B cell (primary cell): ENCODE measurements around the gene CES4A. TPM values are rescaled to one million over a fixed set of nuclear protein-coding genes. Genes with fewer than 3 reads are reported as not detected.

Experiments
- ATAC-seq: fragments of 200-7000 bp; cut with Tn5 transposase; one replicate; pipeline ENCODE4 v1.10.0; 2021; ENCODE audit warnings: low read depth, mild to moderate bottlenecking, moderate number of reproducible peaks, moderate library complexity
- CTCF ChIA-PET: fragments of 350-600 bp; sonication (Branson Sonifier 250); formaldehyde crosslinking; loops from one replicate; lab custom pipeline; 2021; ENCODE audit warnings: antibody characterized with exemption, inconsistent platforms; lab: Charles Lee
- POLR2A ChIA-PET: fragments of 350-600 bp; sonication (Branson Sonifier 250); formaldehyde crosslinking; loops from one replicate; lab custom pipeline; 2021; ENCODE audit warnings: antibody characterized with exemption; lab: Charles Lee
- DNase-seq: peaks from one replicate; pipeline ENCODE4 v3.0.0; 2013
- H2AFZ ChIP-seq: 2 replicates; pipeline ENCODE4 v1.6.1; 2012; ENCODE audit warnings: mild to moderate bottlenecking, low read depth, low read length; ENCODE audit not compliant: insufficient read depth, poor library complexity, severe bottlenecking
- H3K27ac ChIP-seq, 2 donors: 1 replicate in 1 of 2; 2 replicates in 1 of 2; pipeline ENCODE4 v1.5.1; 2012 to 2013; ENCODE audit warnings: low read length in 2 of 2, mild to moderate bottlenecking in 2 of 2, moderate library complexity in 1 of 2
- H3K27me3 ChIP-seq, 4 experiments: fragments of 200-600 bp in 1 of 4; sonication (generic) in 1 of 4; replicated peaks in 1 of 4; 1 replicate in 2 of 4; 2 replicates in 2 of 4; pipeline versions ENCODE4 v1.6.1 to v1.7.0; 2013 to 2016; ENCODE audit warnings: low read length in 3 of 4, mild to moderate bottlenecking in 2 of 4, mixed read lengths in 1 of 4, moderate library complexity in 1 of 4; ENCODE audit not compliant: insufficient read depth in 4 of 4, control insufficient read depth in 3 of 4; ENCODE audit errors: control extremely low read depth in 1 of 4
- H3K36me3 ChIP-seq, 2 experiments: replicated peaks in 1 of 2; 1 replicate in 1 of 2; 2 replicates in 1 of 2; pipeline versions ENCODE4 v1.6.1 to v1.7.1; 2013; ENCODE audit warnings: low read length in 1 of 2; ENCODE audit not compliant: insufficient read depth in 2 of 2, control insufficient read depth in 1 of 2; ENCODE audit errors: control extremely low read depth in 1 of 2, extremely low read depth in 1 of 2
- H3K4me1 ChIP-seq, 2 donors: fragments of 200-600 bp in 1 of 2; sonication (generic) in 1 of 2; 1 replicate in 1 of 2; 2 replicates in 1 of 2; pipeline versions ENCODE4 v1.5.1 to v1.6.1; 2013 to 2017; ENCODE audit warnings: low read length in 2 of 2; ENCODE audit not compliant: control insufficient read depth in 2 of 2, insufficient read depth in 2 of 2
- H3K4me2 ChIP-seq: replicated peaks from 2 replicates; pipeline ENCODE3; 2012; ENCODE audit warnings: mild to moderate bottlenecking, low read depth, low read length; ENCODE audit not compliant: poor library complexity, severe bottlenecking
- H3K4me3 ChIP-seq, 5 experiments: fragments of 200-600 bp in 1 of 5; sonication (generic) in 1 of 5; 1 replicate in 3 of 5; 2 replicates in 2 of 5; pipeline versions ENCODE4 v1.5.1 to v1.7.0; 2011 to 2016; ENCODE audit warnings: low read length in 4 of 5, mild to moderate bottlenecking in 4 of 5, low read depth in 2 of 5, control low read depth in 1 of 5, moderate library complexity in 1 of 5; ENCODE audit not compliant: insufficient read depth in 1 of 5; ENCODE audit errors: control extremely low read depth in 1 of 5, extremely low read depth in 1 of 5
- H3K79me2 ChIP-seq: fragments of 200-600 bp; sonication (generic); one replicate; pipeline ENCODE4 v1.6.0; 2016; ENCODE audit warnings: low read length; ENCODE audit not compliant: control insufficient read depth, insufficient read depth
- H3K9ac ChIP-seq: fragments of 200-600 bp; sonication (generic); 2 replicates; pipeline ENCODE4 v1.6.1; 2017; ENCODE audit warnings: mild to moderate bottlenecking, low read length, moderate library complexity
- H3K9me3 ChIP-seq, 3 donors: one replicate each; pipeline versions ENCODE4 v1.6.1 to v1.7.1; 2013; ENCODE audit warnings: low read length in 2 of 3; ENCODE audit not compliant: control insufficient read depth in 2 of 3, insufficient read depth in 1 of 3; ENCODE audit errors: control extremely low read depth in 1 of 3
- H4K20me1 ChIP-seq: 2 replicates; pipeline ENCODE4 v1.6.0; 2012; ENCODE audit warnings: mild to moderate bottlenecking, low read length; ENCODE audit not compliant: insufficient read depth, control insufficient read depth, poor library complexity, severe bottlenecking
- H3K27ac Mint-ChIP-seq: one replicate; pipeline ENCODE4 v1.8.0; 2021; ENCODE audit warnings: mixed read lengths
- H3K27me3 Mint-ChIP-seq: one replicate; pipeline ENCODE4 v1.8.0; 2021; ENCODE audit warnings: mixed read lengths
- H3K4me1 Mint-ChIP-seq: one replicate; pipeline ENCODE4 v1.8.0; 2021; ENCODE audit warnings: mixed read lengths
- H3K4me3 Mint-ChIP-seq: one replicate; pipeline ENCODE4 v1.8.0; 2021; ENCODE audit warnings: mixed read lengths
- H3K9me3 Mint-ChIP-seq: one replicate; pipeline ENCODE4 v1.8.0; 2022; ENCODE audit warnings: mixed read lengths; ENCODE audit not compliant: insufficient read depth
- CTCF ChIP-seq: fragments of 200-600 bp; IDR thresholded peaks from one replicate; pipeline ENCODE4 v1.8.0; 2022; ENCODE audit warnings: antibody characterized with exemption, mild to moderate bottlenecking
- EZH2 ChIP-seq: IDR thresholded peaks from 2 replicates; pipeline ENCODE4 v1.6.1; 2012; ENCODE audit warnings: borderline replicate concordance, low read depth, mild to moderate bottlenecking, moderate library complexity, low read length; ENCODE audit not compliant: insufficient read depth, poor library complexity, severe bottlenecking
- WGBS: methylation state at CpG from one replicate; pipeline ENCODE4 v1.1.5; 2013; ENCODE audit warnings: missing lambda C conversion rate; ENCODE audit not compliant: insufficient coverage; 5-methylcytosine and 5-hydroxymethylcytosine counted together
- intact Hi-C: fragments of 100-400 bp; cut with micrococcal nuclease; formaldehyde crosslinking; loops from one replicate; pipeline ENCODE4 v1.10.0; 2022
- polyA plus RNA-seq: library from polyadenylated mRNA; depleted of rRNA; stranded (reverse); fragments of >200 nt; gene quantifications from 2 replicates; pipeline ENCODE4 v1.2.3, GENCODE V29; 2012
- total RNA-seq, 2 donors: library from RNA; stranded (reverse); fragments of 120-200 nt in 1 of 2; gene quantifications; 1 replicate in 1 of 2; 2 replicates in 1 of 2; pipeline versions ENCODE4 v1.2.3 to v1.2.4, GENCODE V29; 2013 to 2022

CES4A gene
- total and polyA plus RNA-seq, 2 donors (not counting 1 experiment from before 2014, with no cell fraction given): 8.4 to 17.3 TPM

GRCh38 chr16:66950971-66951790, 37.2 kb upstream of the CES4A start:
- WGBS: 92% methylated on average over 2 of the region's 4 CpGs
- Histone ChIP-seq H3K27me3 (peaks cover 0 to 39% (median 22%) of the 10 kb centered on the region in 4 experiments), H3K36me3 (no peaks in the 10 kb centered on the region), H3K9ac (no peak overlapping the region), H3K4me3 (no peak overlapping the region), H3K79me2 (no peaks in the 10 kb centered on the region), H3K4me2 (no peak overlapping the region), H3K27ac (no peak overlapping the region), H3K4me1 (peaks cover 15 to 26% of the 10 kb centered on the region in 2 donors), H2AFZ (no peak overlapping the region), H4K20me1 (no peaks in the 10 kb centered on the region), H3K9me3 (peaks cover 0 to 12% (median 0%) of the 10 kb centered on the region in 3 donors)
- POLR2A ChIA-PET: no interaction called here
- no peaks in the 10 kb centered on the region for H3K9me3 Mint-ChIP-seq
- intact Hi-C loops: no loop called here
- no peak for DNase-seq
- H3K27ac Mint-ChIP-seq: no peak overlapping the region
- CTCF ChIA-PET: interaction anchor here (1.5 to 3.3 kb wide), 2 partner anchors 11 to 204 kb away, joined by 4 to 13 read pairs; no protein-coding TSS in a partner anchor
- peaks cover 59% of the 10 kb centered on the region for H3K27me3 Mint-ChIP-seq
- H3K4me1 Mint-ChIP-seq: peaks cover 18% of the 10 kb centered on the region
- TF ChIP-seq CTCF: no peak
- TF ChIP-seq EZH2: no peak
- no peak overlapping the region for H3K4me3 Mint-ChIP-seq
- ATAC-seq: no peak
